HepG2 (cell line): ENCODE results near the gene ZIC4. TPM values are rescaled to one million over a fixed set of nuclear protein-coding genes. Genes with fewer than 3 reads are reported as not detected.

Experiments
- ATAC-seq: fragments of 200-7000 bp; cut with Tn5 transposase; 3 replicates; pipeline ENCODE4 v1.9.1; 2020; ENCODE audit warnings: mild to moderate bottlenecking, moderate library complexity
- BruUV-seq: library from RNA; stranded (reverse); fragments of 400-500 nt; replicated peaks from 2 replicates; lab custom pipeline; 2021; lab: Mats Ljungman, UMichigan
- CTCF ChIA-PET: fragments of 300-600 bp; formaldehyde crosslinking; extraction: SDS; loops from one replicate; lab custom pipeline; 2021; ENCODE audit warnings: low total read pairs, inconsistent platforms, low intra/inter-chr PET ratio; lab: Yijun Ruan, JAX
- POLR2A ChIA-PET: fragments of 350-600 bp; sonication (Branson Sonifier 250); formaldehyde crosslinking; loops from one replicate; lab custom pipeline; 2020; ENCODE audit warnings: antibody characterized with exemption, inconsistent platforms; lab: Yijun Ruan, JAX
- DNase-seq: peaks from one replicate; pipeline ENCODE4 v3.0.0-alpha.2; 2015; ENCODE audit warnings: low spot score
- FAIRE-seq: peaks from 3 replicates; lab custom pipeline; 2011; peaks lifted over from hg19 to GRCh38; lab: Jason Lieb, UNC
- H2AFZ ChIP-seq: one replicate; pipeline ENCODE4 v1.6.1; 2011; ENCODE audit warnings: low read length, inconsistent platforms
- H3K27ac ChIP-seq: fragments of 300-600 bp; 3 replicates; pipeline ENCODE4 v1.8.0; 2011; ENCODE audit warnings: mixed run types, mild to moderate bottlenecking, mixed read lengths, low read length, inconsistent platforms; ENCODE audit not compliant: insufficient read depth; ENCODE audit errors: extremely low read length
- H3K27me3 ChIP-seq, 2 experiments: fragments of 200-600 bp in 1 of 2; 2 replicates in 1 of 2; 3 replicates in 1 of 2; pipeline versions ENCODE4 v1.6.0 to v1.8.0; 2011; ENCODE audit warnings: low read length in 2 of 2, mild to moderate bottlenecking in 2 of 2, moderate library complexity in 2 of 2, inconsistent platforms in 1 of 2; ENCODE audit not compliant: insufficient read depth in 2 of 2, control insufficient read depth in 1 of 2
- H3K36me3 ChIP-seq, 2 experiments: fragments of 200-600 bp in 1 of 2; replicated peaks in 1 of 2; 2 replicates in 1 of 2; 3 replicates in 1 of 2; pipeline versions ENCODE4 v1.5.1 to v1.8.0; 2011; ENCODE audit warnings: low read length in 2 of 2, inconsistent platforms in 1 of 2; ENCODE audit not compliant: insufficient read depth in 2 of 2, control insufficient read depth in 1 of 2
- H3K4me1 ChIP-seq: 2 replicates; pipeline ENCODE4 v1.5.1; 2012; ENCODE audit warnings: low read length, inconsistent platforms; ENCODE audit not compliant: insufficient read depth
- H3K4me2 ChIP-seq: 2 replicates; pipeline ENCODE4 v1.6.0; 2011; ENCODE audit warnings: low read depth, low read length, inconsistent platforms
- H3K4me3 ChIP-seq, 3 experiments: fragments of 200-600 bp in 1 of 3; sonication (generic), shearing (Covaris generic) in 1 of 3; replicated peaks in 1 of 3; 2 replicates each; pipeline ENCODE4 v1.5.1; 2011 to 2016; ENCODE audit warnings: low read length in 3 of 3, inconsistent platforms in 2 of 3, low read depth in 2 of 3, mild to moderate bottlenecking in 2 of 3, control low read depth in 1 of 3, mixed read lengths in 1 of 3; ENCODE audit not compliant: insufficient read depth in 1 of 3
- H3K79me2 ChIP-seq: one replicate; pipeline ENCODE4 v1.6.1; 2011; ENCODE audit warnings: low read length, inconsistent platforms; ENCODE audit not compliant: insufficient read depth
- H3K9ac ChIP-seq: 2 replicates; pipeline ENCODE4 v1.6.0; 2011; ENCODE audit warnings: mild to moderate bottlenecking, low read depth, low read length, inconsistent platforms; ENCODE audit not compliant: insufficient read depth
- H3K9me3 ChIP-seq: 2 replicates; pipeline ENCODE4 v1.5.1; 2012; ENCODE audit warnings: mild to moderate bottlenecking, low read length
- H4K20me1 ChIP-seq: 2 replicates; pipeline ENCODE4 v1.6.0; 2011; ENCODE audit warnings: inconsistent platforms, mild to moderate bottlenecking, low read length, moderate library complexity; ENCODE audit not compliant: insufficient read depth
- ATF3 ChIP-seq: sonication (generic); formaldehyde crosslinking; IDR thresholded peaks from 2 replicates; pipeline ENCODE4 v1.4.0; 2020; ENCODE audit warnings: missing genetic modification reagents
- BCL6 ChIP-seq: IDR thresholded peaks from 2 replicates; pipeline ENCODE4 v1.6.1; 2016; ENCODE audit warnings: missing genetic modification reagents, missing compliant biosample characterization
- HDAC1 ChIP-seq: sonication (generic); formaldehyde crosslinking; IDR thresholded peaks from 2 replicates; pipeline ENCODE4 v1.5.1; 2020; ENCODE audit warnings: mild to moderate bottlenecking, missing genetic modification reagents
- KAT7 ChIP-seq: IDR thresholded peaks from 2 replicates; pipeline ENCODE4 v1.6.1; 2018; ENCODE audit warnings: borderline replicate concordance, missing compliant biosample characterization
- MEIS2 ChIP-seq: sonication (generic); formaldehyde crosslinking; IDR thresholded peaks from 2 replicates; pipeline ENCODE4 v1.9.0; 2021; ENCODE audit warnings: mild to moderate bottlenecking, missing genetic modification reagents
- NR2C2 ChIP-seq: sonication (generic); formaldehyde crosslinking; IDR thresholded peaks from 2 replicates; pipeline ENCODE4 v1.4.0; 2020; ENCODE audit warnings: missing genetic modification reagents, mild to moderate bottlenecking, moderate library complexity, borderline replicate concordance
- THAP9 ChIP-seq: sonication (generic); formaldehyde crosslinking; IDR thresholded peaks from 2 replicates; pipeline ENCODE4; 2020; ENCODE audit warnings: missing genetic modification reagents, mild to moderate bottlenecking, borderline replicate concordance
- YY1 ChIP-seq: IDR thresholded peaks from 2 replicates; pipeline ENCODE4 v1.6.1; 2011; ENCODE audit warnings: low read length, low read depth, moderate library complexity, mild to moderate bottlenecking; ENCODE audit not compliant: insufficient read depth, insufficient replicate concordance
- ZEB1 ChIP-seq: IDR thresholded peaks from 2 replicates; pipeline ENCODE4 v1.6.1; 2012; ENCODE audit warnings: mild to moderate bottlenecking, low read depth, inconsistent platforms; ENCODE audit not compliant: insufficient replicate concordance
- ZFP36L1 ChIP-seq: sonication (generic); formaldehyde crosslinking; IDR thresholded peaks from 2 replicates; pipeline ENCODE4 v1.8.0; 2022; ENCODE audit warnings: mild to moderate bottlenecking, missing genetic modification reagents, moderate library complexity
- ZFP36L2 ChIP-seq: sonication (generic); formaldehyde crosslinking; IDR thresholded peaks from 2 replicates; pipeline ENCODE4 v1.4.0; 2020; ENCODE audit warnings: missing genetic modification reagents
- ZNF20 ChIP-seq: sonication (generic); formaldehyde crosslinking; IDR thresholded peaks from 2 replicates; pipeline ENCODE4 v1.4.0; 2020; ENCODE audit warnings: mild to moderate bottlenecking, moderate library complexity, missing genetic modification reagents
- ZNF263 ChIP-seq: sonication (generic); formaldehyde crosslinking; IDR thresholded peaks from 2 replicates; pipeline ENCODE4 v1.4.0; 2020; ENCODE audit warnings: missing genetic modification reagents
- ZNF383 ChIP-seq: sonication (generic); formaldehyde crosslinking; IDR thresholded peaks from 2 replicates; pipeline ENCODE4 v1.4.0; 2020; ENCODE audit warnings: missing genetic modification reagents, mild to moderate bottlenecking, borderline replicate concordance
- ZNF441 ChIP-seq: sonication (generic); formaldehyde crosslinking; IDR thresholded peaks from 2 replicates; pipeline ENCODE4 v1.7.0; 2021; ENCODE audit warnings: missing genetic modification reagents, borderline replicate concordance
- ZNF558 ChIP-seq: sonication (generic); formaldehyde crosslinking; IDR thresholded peaks from 2 replicates; pipeline ENCODE4 v1.9.0; 2022; ENCODE audit warnings: mild to moderate bottlenecking, missing genetic modification reagents, borderline replicate concordance
- ZNF570 ChIP-seq: sonication (generic); formaldehyde crosslinking; IDR thresholded peaks from 2 replicates; pipeline ENCODE4 v1.4.0; 2020; ENCODE audit warnings: mild to moderate bottlenecking, missing genetic modification reagents, borderline replicate concordance
- WGBS: methylation state at CpG from one replicate; pipeline ENCODE4 v1.1.6; 2017; ENCODE audit warnings: low lambda C conversion rate; 5-methylcytosine and 5-hydroxymethylcytosine counted together
- in situ Hi-C: cut with HindIII; loops from 2 replicates; pipeline ENCODE4 v1.10.0; 2017; ENCODE audit warnings: low pct_unique_long_range_greater_than_20kb; ENCODE audit not compliant: extremely low pct_ligation_motif_present
- intact Hi-C: fragments of 100-400 bp; cut with micrococcal nuclease; formaldehyde crosslinking; loops from one replicate; pipeline ENCODE4 v1.10.0; 2022; ENCODE audit not compliant: unreplicated experiment
- polyA plus RNA-seq, 8 experiments: library from polyadenylated mRNA; depleted of rRNA in 3 of 8; stranded (reverse) in 7 of 8; unstranded in 1 of 8; fragments of >200 nt; fragmentation: Illumina TruSeq in 4 of 8; extraction: Trizol in 4 of 8; gene quantifications; 2 replicates each; pipeline versions ENCODE4 v1.2.1 to v1.2.3, GENCODE V29; 2011 to 2016; ENCODE audit warnings: low read depth in 4 of 8, missing spikeins in 1 of 8, mixed read lengths in 1 of 8; ENCODE audit not compliant: insufficient read depth in 1 of 8
- total RNA-seq, 5 experiments: library from RNA; depleted of rRNA; stranded (reverse); fragments of >200 nt; fragmentation: Illumina TruSeq; extraction: Trizol; gene quantifications; 2 replicates each; pipeline ENCODE4 v1.2.3, GENCODE V29; 2016; ENCODE audit warnings: low read depth in 1 of 5

ZIC4 gene
- total and polyA plus RNA-seq, 2 of the 13 experiments (the other 11 are each of a cell fraction or from before 2014, with no cell fraction given), result not detected

GRCh38 chr3:147407498-147408187, 1.3 kb upstream of the ZIC4 start:
- TF ChIP-seq NR2C2 (CRISPR knock-in tag), result no peak
- no peak for TF ChIP-seq ZFP36L2 (CRISPR knock-in tag)
- no peak for TF ChIP-seq ZNF263 (CRISPR knock-in tag)
- TF ChIP-seq ZFP36L1 (CRISPR knock-in tag), result no peak
- no peak for TF ChIP-seq ZNF20 (CRISPR knock-in tag)
- no peak for TF ChIP-seq YY1
- Histone ChIP-seq H3K9me3 (no peaks in the 10 kb centered on the region), H3K4me2 (no peak overlapping the region), H4K20me1 (no peaks in the 10 kb centered on the region), H3K4me3 (no peak overlapping the region), H2AFZ (no peak overlapping the region), H3K27me3 (peaks cover 2 to 49% of the 10 kb centered on the region in 2 experiments), H3K79me2 (no peaks in the 10 kb centered on the region), H3K9ac (no peak overlapping the region), H3K36me3 (no peaks in the 10 kb centered on the region), H3K4me1 (no peaks in the 10 kb centered on the region), H3K27ac (no peak overlapping the region)
- POLR2A ChIA-PET, result no interaction called here
- WGBS, result 66% methylated on average over 27 of the region's 27 CpGs
- no TSS peak for BruUV-seq
- in situ Hi-C loops (no loop called here), intact Hi-C loops (no loop called here)
- DNase-seq (no peak), ATAC-seq (no peak), FAIRE-seq (no peak)
- CTCF ChIA-PET, result no interaction called here

- in situ Hi-C loops, result no loop called here
- H3K9me3 ChIP-seq, result no peaks in the 10 kb centered on the region
- no peaks in the 10 kb centered on the region for H4K20me1 ChIP-seq
- H3K4me3 ChIP-seq, result no peak overlapping the region
- H3K27ac ChIP-seq, result no peak overlapping the region
- peaks cover 2 to 49% of the 10 kb centered on the region in 2 experiments for H3K27me3 ChIP-seq
- no peak overlapping the region; the same call in 1 of the 2 replicates for H3K4me2 ChIP-seq
- intact Hi-C loops, result no loop called here
- no peaks in the 10 kb centered on the region for H3K4me1 ChIP-seq
- CTCF ChIA-PET, result no interaction called here
- DNase-seq (no peak), ATAC-seq (no peak), FAIRE-seq (no peak)
- BruUV-seq, result no TSS peak
- no peak overlapping the region for H2AFZ ChIP-seq
- 6% methylated on average over 17 of the region's 17 CpGs for WGBS
- POLR2A ChIA-PET, result no interaction called here
- no peaks in the 10 kb centered on the region for H3K36me3 ChIP-seq
- H3K9ac ChIP-seq, result no peak overlapping the region
- no peaks in the 10 kb centered on the region for H3K79me2 ChIP-seq
- TF ChIP-seq ZNF558 (CRISPR knock-in tag), result no peak
- TF ChIP-seq ZNF383 (CRISPR knock-in tag), result no peak
- no peak for TF ChIP-seq MEIS2 (CRISPR knock-in tag)
- TF ChIP-seq BCL6, result no peak
- no peak for TF ChIP-seq HDAC1 (CRISPR knock-in tag)
- TF ChIP-seq KAT7 (CRISPR knock-in tag), result no peak
- no peak for TF ChIP-seq ATF3
- TF ChIP-seq THAP9 (CRISPR knock-in tag), result no peak
- no peak for TF ChIP-seq ZEB1
- no peak for TF ChIP-seq ZNF441 (CRISPR knock-in tag)
- TF ChIP-seq ZNF570 (CRISPR knock-in tag), result no peak
Observed at GRCh38 chr3:147407114-147407497, 763 bp upstream of the ZIC4 start.
